Glutamatergic neuron (in vitro differentiated cells): ENCODE data around the gene HAPLN2. TPM values are rescaled to one million over a fixed set of nuclear protein-coding genes. Genes with fewer than 3 reads are reported as not detected.

Experiments used
- DNase-seq: peaks from one replicate; pipeline ENCODE4 v3.0.0; 2022
- H3K27ac Mint-ChIP-seq: one replicate; pipeline ENCODE4 v1.8.0; 2020; ENCODE audit warnings: mild to moderate bottlenecking, mixed read lengths, inconsistent platforms; ENCODE audit not compliant: unreplicated experiment
- H3K27me3 Mint-ChIP-seq: one replicate; pipeline ENCODE4 v1.8.0; 2020; ENCODE audit warnings: mild to moderate bottlenecking, moderate library complexity, mixed read lengths, inconsistent platforms; ENCODE audit not compliant: unreplicated experiment
- H3K36me3 Mint-ChIP-seq: one replicate; pipeline ENCODE4 v1.8.0; 2020; ENCODE audit warnings: mild to moderate bottlenecking, mixed read lengths, inconsistent platforms; ENCODE audit not compliant: unreplicated experiment
- H3K4me1 Mint-ChIP-seq: one replicate; pipeline ENCODE4 v1.8.0; 2020; ENCODE audit warnings: mild to moderate bottlenecking, low read depth, mixed read lengths, inconsistent platforms; ENCODE audit not compliant: unreplicated experiment
- H3K4me3 Mint-ChIP-seq: one replicate; pipeline ENCODE4 v1.8.0; 2020; ENCODE audit warnings: mild to moderate bottlenecking, mixed read lengths, inconsistent platforms; ENCODE audit not compliant: unreplicated experiment
- H3K9me3 Mint-ChIP-seq: one replicate; pipeline ENCODE4 v1.8.0; 2020; ENCODE audit warnings: mild to moderate bottlenecking, moderate library complexity, mixed read lengths, inconsistent platforms; ENCODE audit not compliant: unreplicated experiment
- CTCF ChIP-seq: fragments of 200-600 bp; sonication (generic); IDR thresholded peaks from one replicate; pipeline ENCODE4 v1.5.0; 2021; ENCODE audit not compliant: partially characterized antibody, unreplicated experiment
- total RNA-seq: library from RNA; stranded (reverse); fragmentation: NEBNext Ultra II Directional; extraction: Animal tissue kit (Norgen Biotek cat#: 25700); gene quantifications from one replicate; pipeline ENCODE4 v1.2.1, GENCODE V29; 2021; ENCODE audit not compliant: unreplicated experiment

The HAPLN2 gene
- total RNA-seq, 1 donor from 2014 or later, result 0.71 TPM

- H3K27me3 Mint-ChIP-seq, result peaks cover 17% of the 10 kb centered on the region
- H3K27ac Mint-ChIP-seq, result peak within 1 kb of the TSS; percentile 25
These were observed 22.6 kb downstream of the HAPLN2 start, which contains the start of gene BCAN for GRCh38 chr1:156641761-156642264. Gene BCAN, plus strand, starts transcription at chr1:156642117. Its CDS starts 3,938 bp downstream, at chr1:156646055.

GRCh38 chr1:156642265-156643048 is 23.2 kb downstream of the HAPLN2 start:
- Mint-ChIP-seq H3K27me3 (peaks cover 17% of the 10 kb centered on the region), H3K9me3 (peaks cover 7% of the 10 kb centered on the region), H3K4me1 (peaks cover 43% of the 10 kb centered on the region), H3K36me3 (peaks cover 5% of the 10 kb centered on the region), H3K4me3 (peak overlapping the region; percentile 79), H3K27ac (no peak overlapping the region)
- peak; percentile 44 for DNase-seq
- no peak for TF ChIP-seq CTCF

More at GRCh38 chr1:156641761-156642264, 22.6 kb downstream of the HAPLN2 start, which contains the start of gene BCAN:
- Mint-ChIP-seq H3K36me3 (peaks cover 5% of the 10 kb centered on the region), H3K4me3 (peak within 1 kb of the TSS; percentile 85), H3K9me3 (peaks cover 7% of the 10 kb centered on the region), H3K4me1 (peaks cover 42% of the 10 kb centered on the region)
- peak; percentile 74 for DNase-seq
- no peak for TF ChIP-seq CTCF

DNA sequence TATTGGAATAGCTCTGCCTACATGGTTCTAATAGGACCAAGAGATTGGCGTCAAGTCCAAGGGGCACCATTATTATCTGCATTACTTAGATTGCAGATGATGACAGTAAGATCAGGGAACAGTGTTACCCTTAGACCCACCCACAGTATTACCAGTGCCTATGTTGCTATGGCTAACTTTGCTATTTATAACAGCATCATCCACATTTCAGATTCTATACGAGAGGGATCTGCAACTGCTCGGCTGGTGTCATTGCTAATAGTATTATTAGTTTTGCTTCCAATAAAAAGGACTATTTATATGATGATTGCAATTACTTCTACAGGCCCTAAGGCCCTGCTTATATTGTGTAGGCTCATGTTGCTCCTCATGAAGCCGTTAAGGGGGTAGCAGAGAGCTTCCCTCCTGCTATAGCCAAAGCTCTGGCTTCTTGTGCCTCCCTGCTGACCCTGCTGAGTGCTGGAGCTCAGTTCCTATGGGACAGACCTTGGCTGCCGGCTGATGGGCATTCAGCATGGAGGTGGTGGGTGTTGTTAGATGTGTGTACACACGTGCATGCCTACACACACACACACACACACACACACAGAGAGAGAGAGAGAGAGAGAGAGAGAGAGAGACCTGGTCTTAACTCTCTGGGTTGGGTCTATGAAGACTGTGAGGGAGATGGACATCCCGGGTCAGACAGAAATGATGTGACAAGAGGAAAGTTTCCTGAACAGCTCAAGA is 24.0 kb downstream of the HAPLN2 start:
- no peak for TF ChIP-seq CTCF
- H3K4me1 Mint-ChIP-seq, result peaks cover 47% of the 10 kb centered on the region
- H3K36me3 Mint-ChIP-seq, result peaks cover 5% of the 10 kb centered on the region
- no peak for DNase-seq
- H3K27ac Mint-ChIP-seq, result no peak overlapping the region
- H3K27me3 Mint-ChIP-seq, result peaks cover 17% of the 10 kb centered on the region
- H3K9me3 Mint-ChIP-seq, result peaks cover 7% of the 10 kb centered on the region
- peak overlapping the region; percentile 79 for H3K4me3 Mint-ChIP-seq

- DNase-seq, result no peak
- no peak for TF ChIP-seq CTCF
- H3K4me1 Mint-ChIP-seq, result peaks cover 44% of the 10 kb centered on the region
- H3K27me3 Mint-ChIP-seq, result peaks cover 19% of the 10 kb centered on the region
- H3K27ac Mint-ChIP-seq, result no peak overlapping the region
- H3K36me3 Mint-ChIP-seq, result peaks cover 5% of the 10 kb centered on the region
- peaks cover 7% of the 10 kb centered on the region for H3K9me3 Mint-ChIP-seq
- H3K4me3 Mint-ChIP-seq, result peak overlapping the region; percentile 3
These were observed 24.5 kb downstream of the HAPLN2 start for GRCh38 chr1:156643778-156644092.
